ENCODE results near the gene DLGAP5. TPM values are rescaled to one million over a fixed set of nuclear protein-coding genes. Genes with fewer than 3 reads are reported as not detected.

The DLGAP5 gene
- total RNA-seq, 1 experiment from 2014 or later = 118 TPM

- H3K18ac ChIP-seq (ENCODE audit: insufficient read length, low read depth, low read length) = no peak overlapping the region
- no peak overlapping the region for H4K91ac ChIP-seq (ENCODE audit: insufficient read length, low read depth, low read length)
- H3K36me3 Mint-ChIP-seq (ENCODE audit: insufficient read depth in 1 of 3, low read depth in 3 of 3) = peaks cover 39 to 85% (median 81%) of the 10 kb centered on the region in 3 experiments; a peak in 6 of 7 replicates
- H3K9me3 Mint-ChIP-seq = no peaks in the 10 kb centered on the region
- no peaks in the 10 kb centered on the region for H3K27me3 Mint-ChIP-seq (ENCODE audit: low read depth)
- H3K23me2 ChIP-seq (ENCODE audit: insufficient read length, low read depth, low read length, poor library complexity, severe bottlenecking) = no peaks in the 10 kb centered on the region
- H3K79me1 ChIP-seq (ENCODE audit: insufficient read depth, low read depth, low read length, poor library complexity, severe bottlenecking) = no peaks in the 10 kb centered on the region
- H3K23ac ChIP-seq (ENCODE audit: insufficient read length, low read depth, low read length) = no peak overlapping the region
- H3K27me3 ChIP-seq (ENCODE audit: insufficient read depth, low read length) = no peaks in the 10 kb centered on the region
- H3K9ac ChIP-seq (ENCODE audit: extremely low read depth, insufficient read length, low read length) = no peak overlapping the region
- H3K4ac ChIP-seq (ENCODE audit: low read depth, low read length) = no peak overlapping the region
- H3T11ph ChIP-seq (ENCODE audit: low read length) = no peak overlapping the region
- no peak overlapping the region for H2BK12ac ChIP-seq (ENCODE audit: insufficient read length, low read depth, low read length)
- H3K27ac ChIP-seq (ENCODE audit: insufficient read length, low read depth, low read length) = no peak overlapping the region
- no peak overlapping the region for H3K27ac Mint-ChIP-seq
- no peak overlapping the region for H3K4me3 Mint-ChIP-seq
- no peaks in the 10 kb centered on the region for H3K9me3 ChIP-seq (ENCODE audit: control insufficient read depth, low read depth, low read length)
- H4K5ac ChIP-seq (ENCODE audit: insufficient read length, low read depth, low read length) = no peak overlapping the region
- DNase-seq = no peak
- no peak overlapping the region for H2BK15ac ChIP-seq (ENCODE audit: low read depth, low read length)
- no peak overlapping the region for H3K4me2 ChIP-seq (ENCODE audit: insufficient read depth, insufficient read length, low read length)
- H2BK20ac ChIP-seq (ENCODE audit: low read depth, low read length, poor library complexity, severe bottlenecking) = no peak overlapping the region
- TF ChIP-seq CTCF (conservative IDR thresholded peaks at IDR 0.05) = no peak
- no peak overlapping the region for H4K8ac ChIP-seq (replicated peaks; ENCODE audit: insufficient read length, low read depth, low read length)
- H3K4me1 ChIP-seq (ENCODE audit: insufficient read depth, low read length) = no peaks in the 10 kb centered on the region
- H4K20me1 ChIP-seq (ENCODE audit: control insufficient read depth, insufficient read depth, insufficient read length) = no peaks in the 10 kb centered on the region
- no peak overlapping the region for H2AK5ac ChIP-seq (ENCODE audit: insufficient read length, low read length)
- no peak overlapping the region for H3K14ac ChIP-seq (ENCODE audit: insufficient read depth, low read length)
- no peak overlapping the region for H2BK5ac ChIP-seq (ENCODE audit: insufficient read length, low read length)
- no peak overlapping the region for H2BK120ac ChIP-seq (ENCODE audit: low read depth, low read length, poor library complexity, severe bottlenecking)
- H2AFZ ChIP-seq (ENCODE audit: low read length) = no peak overlapping the region
- no peak overlapping the region for H3K56ac ChIP-seq (ENCODE audit: insufficient read length, low read depth, low read length)
- no peaks in the 10 kb centered on the region for H3K4me1 Mint-ChIP-seq
- H3K79me2 ChIP-seq (ENCODE audit: insufficient read depth, low read length) = no peaks in the 10 kb centered on the region
- no CpG with 5 or more reads among the region's 1 CpG for WGBS (ENCODE audit: extremely low coverage, insufficient read length, low lambda C conversion rate)
These were observed 39.2 kb downstream of the DLGAP5 start for GRCh38 chr14:55152052-55152753.

All from H9 (cell line).